ENCODE results near the gene RANBP3. TPM values are rescaled to one million over a fixed set of nuclear protein-coding genes. Genes with fewer than 3 reads are reported as not detected.
A peak's percentile ranks its signal among the peaks of the same experiment; 100 is the strongest.

Gene RANBP3
- total and polyA plus RNA-seq, 7 donors = 27.0 to 86.4 (median 63.1) TPM

DNA sequence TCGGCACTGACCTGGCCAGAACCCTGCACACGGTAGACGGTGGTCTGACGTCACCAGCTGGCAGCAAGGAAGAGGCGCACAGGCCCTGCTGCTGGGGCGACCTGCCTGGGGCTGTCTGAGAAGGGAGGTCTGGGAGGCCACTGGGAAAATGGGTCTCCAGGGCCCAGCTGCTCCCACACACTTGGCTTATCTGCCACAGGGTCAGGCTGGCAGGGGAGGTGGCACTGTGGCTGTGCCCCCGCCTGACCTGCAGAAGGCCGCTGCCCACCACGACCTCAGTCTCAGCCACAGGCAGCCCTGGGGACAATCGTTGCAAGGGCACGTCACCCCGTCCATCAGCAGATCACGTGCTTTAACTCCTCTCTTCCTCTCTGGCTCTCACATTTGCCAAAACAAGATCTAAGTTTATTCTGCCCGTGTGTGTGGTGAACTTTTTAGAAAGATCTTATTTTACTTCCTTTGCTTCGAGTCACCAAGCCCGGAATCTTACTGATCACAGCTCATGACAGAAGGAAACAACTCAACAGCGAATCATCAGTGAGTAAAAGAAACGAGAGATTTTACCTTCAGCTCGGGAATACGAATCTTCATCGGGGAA is 45.2 kb upstream of the RANBP3 start:
- Histone ChIP-seq H3K36me3 (peaks cover 0 to 64% (median 12%) of the 10 kb centered on the region in 4 donors), H3K9me3 (no peaks in the 10 kb centered on the region), H3K27ac (peak overlapping the region in 2 of 4 donors; percentile 3 to 65), H3K4me3 (no peak overlapping the region), H3K27me3 (no peaks in the 10 kb centered on the region), H3K4me1 (peaks cover 0 to 7% (median 2%) of the 10 kb centered on the region in 4 donors)
- TF ChIP-seq POLR2A (IDR thresholded peaks at IDR 0.05) = no peak
- TF ChIP-seq CTCF (IDR thresholded peaks at IDR 0.05) = no peak
- no peak for TF ChIP-seq EP300 (IDR thresholded peaks at IDR 0.05)
- no peak for TF ChIP-seq POLR2AphosphoS5 (IDR thresholded peaks at IDR 0.05)
- 86 to 88% methylated on average over 21 of the region's 21 CpGs for WGBS, 2 donors
- intact Hi-C loops (cut with DNase I) = loop anchor here (2.0 kb wide), 1 partner anchor 218 kb away; the partner anchor contains the start of gene NRTN
- DNase-seq = peak; percentile 61

DNA sequence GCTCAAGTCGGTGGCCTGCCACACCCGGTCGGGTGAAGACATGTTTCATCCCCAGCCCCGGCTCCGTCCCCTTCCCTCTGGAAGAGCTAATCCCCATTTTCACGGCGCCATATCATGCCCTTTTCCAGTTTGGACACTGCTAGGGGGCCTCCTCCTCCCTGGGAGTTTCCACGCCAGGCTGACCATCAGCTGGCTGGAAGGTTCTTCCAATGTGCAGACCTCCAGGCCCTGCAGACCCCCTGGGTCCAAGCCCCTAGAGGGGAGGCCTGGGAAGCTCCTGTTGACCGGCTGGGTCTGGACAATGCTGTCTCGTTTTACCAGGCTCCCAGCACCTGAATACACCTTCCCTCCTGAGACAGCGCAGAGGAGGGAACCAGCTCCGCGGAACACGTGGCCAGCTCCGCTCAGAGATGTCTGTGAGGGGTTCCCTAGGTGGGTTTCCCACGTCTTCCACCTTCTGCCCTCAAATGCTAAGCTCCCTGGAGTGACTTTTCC is 44.7 kb upstream of the RANBP3 start:
- Histone ChIP-seq H3K9me3 (no peaks in the 10 kb centered on the region), H3K4me3 (no peak overlapping the region), H3K27me3 (no peaks in the 10 kb centered on the region), H3K27ac (peak overlapping the region in 2 of 4 donors; percentile 3 to 65), H3K36me3 (peaks cover 0 to 60% (median 12%) of the 10 kb centered on the region in 4 donors), H3K4me1 (peaks cover 0 to 7% (median 2%) of the 10 kb centered on the region in 4 donors)
- TF ChIP-seq POLR2A (IDR thresholded peaks at IDR 0.05) (no peak), EP300 (IDR thresholded peaks at IDR 0.05) (no peak), CTCF (IDR thresholded peaks at IDR 0.05) (peak in 1 of 4 experiments; percentile 11), POLR2AphosphoS5 (IDR thresholded peaks at IDR 0.05) (no peak)
- intact Hi-C loops (cut with DNase I) = loop anchor here (1.0 to 2.0 kb wide), 2 partner anchors 35 to 218 kb away; partner anchors contain the start of gene NRTN
- 77 to 79% methylated on average over 16 of the region's 16 CpGs for WGBS, 2 donors
- peak; percentile 58 for DNase-seq

GRCh38 chr19:6021878-6022569 is 44.1 kb upstream of the RANBP3 start:
- peak; percentile 85 for DNase-seq
- 56 to 60% methylated on average over 29 of the region's 29 CpGs for WGBS, 2 donors

More at GRCh38 chr19:6021878-6022569, 44.1 kb upstream of the RANBP3 start:
- intact Hi-C loops (cut with DNase I) = loop anchor here (1.0 to 2.0 kb wide), 2 partner anchors 35 to 217 kb away; partner anchors contain the start of gene NRTN
- TF ChIP-seq EP300 (IDR thresholded peaks at IDR 0.05) = no peak
- peak; percentile 58 to 67 (median 64) for TF ChIP-seq CTCF (IDR thresholded peaks at IDR 0.05)
- Histone ChIP-seq H3K27me3 (no peaks in the 10 kb centered on the region), H3K27ac (peak overlapping the region in 1 of 4 donors; percentile 65), H3K36me3 (peaks cover 0 to 54% (median 11%) of the 10 kb centered on the region in 4 donors), H3K4me1 (peaks cover 0 to 7% (median 2%) of the 10 kb centered on the region in 4 donors), H3K9me3 (no peaks in the 10 kb centered on the region), H3K4me3 (no peak overlapping the region)
